B cell (primary cell): ENCODE measurements around the gene CALD1.

ENCODE experiments used
- CTCF ChIP-seq: fragments of 200-600 bp; IDR thresholded peaks from one replicate; pipeline ENCODE4 v1.8.0; 2022; ENCODE audit warnings: antibody characterized with exemption, mild to moderate bottlenecking
- EZH2 ChIP-seq: IDR thresholded peaks from 2 replicates; pipeline ENCODE4 v1.6.1; 2012; ENCODE audit warnings: borderline replicate concordance, low read depth, mild to moderate bottlenecking, moderate library complexity, low read length; ENCODE audit not compliant: insufficient read depth, poor library complexity, severe bottlenecking

- TF ChIP-seq CTCF (no peak), EZH2 (no peak)
Observed at GRCh38 chr7:134844200-134844599, 64.8 kb downstream of the CALD1 start.
